Mucosa of stomach (tissue), 1 donor: ENCODE results near the gene DMWD.

ENCODE experiments used
- H3K27me3 ChIP-seq: one replicate; pipeline ENCODE4 v1.7.0; 2013; ENCODE audit warnings: mild to moderate bottlenecking, low read length; ENCODE audit not compliant: control insufficient read depth, insufficient read depth
- H3K36me3 ChIP-seq: one replicate; pipeline ENCODE4 v1.7.0; 2013; ENCODE audit warnings: low read length; ENCODE audit not compliant: control insufficient read depth, insufficient read depth
- H3K4me1 ChIP-seq: one replicate; pipeline ENCODE4 v1.7.0; 2013; ENCODE audit warnings: mild to moderate bottlenecking, low read length; ENCODE audit not compliant: control insufficient read depth, insufficient read depth
- H3K4me3 ChIP-seq: one replicate; pipeline ENCODE4 v1.7.0; 2013; ENCODE audit warnings: low read length
- H3K9ac ChIP-seq: one replicate; pipeline ENCODE4 v1.7.0; 2013; ENCODE audit warnings: mild to moderate bottlenecking, low read length, moderate library complexity
- H3K9me3 ChIP-seq: one replicate; pipeline ENCODE4 v1.7.0; 2013; ENCODE audit warnings: mild to moderate bottlenecking, low read length, moderate library complexity; ENCODE audit not compliant: control insufficient read depth
- donor health status: Pancreatic carcinoma.

Gene DMWD

DNA sequence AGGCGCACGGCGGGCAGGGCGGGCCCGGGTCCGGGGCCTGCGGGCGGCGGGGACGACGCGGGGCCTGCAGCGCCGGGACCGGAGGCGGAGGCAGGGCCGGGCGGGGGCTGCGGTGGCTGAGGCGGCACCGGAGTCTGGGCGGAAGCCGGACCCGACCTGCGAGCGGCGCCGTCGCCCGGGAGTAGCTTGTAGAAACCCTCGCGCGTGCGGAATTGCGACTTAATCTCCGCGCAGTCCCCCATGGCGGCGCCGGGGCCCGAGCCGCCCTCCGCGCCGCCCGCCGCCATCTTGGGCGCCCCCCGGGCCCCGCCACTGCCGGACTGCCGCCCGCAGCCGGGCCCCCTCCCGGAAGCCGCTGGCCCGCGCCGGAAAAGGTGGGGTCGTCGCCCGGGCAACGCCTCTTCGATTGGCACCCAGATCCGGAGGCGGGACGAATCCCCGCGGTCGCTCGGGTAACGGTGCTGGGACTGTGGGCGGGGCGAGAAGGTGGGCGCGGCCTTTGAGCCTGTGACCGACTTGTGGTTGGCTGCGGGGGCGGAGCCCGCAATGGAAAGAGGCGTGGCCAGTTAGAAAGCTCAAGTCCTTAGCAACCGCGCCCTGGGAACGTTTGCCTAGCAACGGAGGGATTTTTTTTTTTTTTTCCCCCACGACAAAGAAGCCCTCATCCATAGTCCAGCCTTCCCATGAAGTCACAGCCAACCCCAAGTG, at the start of gene DMWD:
TSS of gene DMWD (minus strand) at position 376 of the 708 bp plus-strand sequence. CDS start at position 287, 89 bp downstream.
- H3K4me1 ChIP-seq, result peaks cover 12% of the 10 kb centered on the region
- H3K4me3 ChIP-seq, result peak within 1 kb of the TSS; percentile 11
- H3K36me3 ChIP-seq, result no peaks in the 10 kb centered on the region
- peak within 1 kb of the TSS; percentile 16 for H3K9ac ChIP-seq
- no peaks in the 10 kb centered on the region for H3K9me3 ChIP-seq
- H3K27me3 ChIP-seq, result no peaks in the 10 kb centered on the region

DNA sequence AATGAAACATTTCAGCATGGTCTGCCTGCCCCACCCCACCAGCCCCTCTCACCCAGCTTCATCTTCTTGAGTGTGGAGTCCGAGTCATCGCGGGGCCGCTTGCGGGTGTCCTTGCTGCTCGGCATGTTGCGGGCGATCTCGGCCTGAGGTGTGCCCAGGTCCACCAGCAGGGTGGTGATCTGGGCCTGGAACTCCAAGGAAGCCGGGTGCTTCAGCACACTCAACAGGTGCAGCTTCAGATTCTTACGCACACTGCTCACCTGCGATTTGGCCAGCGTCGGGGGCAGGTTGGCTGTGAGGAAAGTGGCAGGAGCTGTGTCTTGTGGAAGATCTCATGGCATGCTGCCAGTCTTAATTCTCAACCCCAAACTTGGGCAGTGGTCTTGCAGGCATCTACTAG, 49.6 kb upstream of the DMWD start:
- H3K27me3 ChIP-seq, result no peaks in the 10 kb centered on the region
- H3K4me3 ChIP-seq, result no peak overlapping the region
- no peaks in the 10 kb centered on the region for H3K36me3 ChIP-seq
- no peak overlapping the region for H3K9ac ChIP-seq
- no peaks in the 10 kb centered on the region for H3K4me1 ChIP-seq
- no peaks in the 10 kb centered on the region for H3K9me3 ChIP-seq

GRCh38 chr19:45834970-45835369, 42.3 kb upstream of the DMWD start:
- H3K9ac ChIP-seq, result no peak overlapping the region
- H3K36me3 ChIP-seq, result peaks cover 17% of the 10 kb centered on the region
- H3K4me3 ChIP-seq, result no peak overlapping the region
- no peaks in the 10 kb centered on the region for H3K4me1 ChIP-seq
- no peaks in the 10 kb centered on the region for H3K27me3 ChIP-seq
- H3K9me3 ChIP-seq, result no peaks in the 10 kb centered on the region

- Histone ChIP-seq H3K27me3 (no peaks in the 10 kb centered on the region), H3K9me3 (no peaks in the 10 kb centered on the region), H3K9ac (no peak overlapping the region), H3K4me3 (no peak overlapping the region), H3K36me3 (peaks cover 18% of the 10 kb centered on the region), H3K4me1 (peaks cover 11% of the 10 kb centered on the region)
These were observed 36.3 kb upstream of the DMWD start for GRCh38 chr19:45828945-45829344.

- no peaks in the 10 kb centered on the region for H3K27me3 ChIP-seq
- no peak overlapping the region for H3K4me3 ChIP-seq
- no peak overlapping the region for H3K9ac ChIP-seq
- peaks cover 11% of the 10 kb centered on the region for H3K4me1 ChIP-seq
- H3K9me3 ChIP-seq, result no peaks in the 10 kb centered on the region
- peaks cover 20% of the 10 kb centered on the region for H3K36me3 ChIP-seq
These were observed 35.9 kb upstream of the DMWD start for GRCh38 chr19:45828523-45828922.

DNA sequence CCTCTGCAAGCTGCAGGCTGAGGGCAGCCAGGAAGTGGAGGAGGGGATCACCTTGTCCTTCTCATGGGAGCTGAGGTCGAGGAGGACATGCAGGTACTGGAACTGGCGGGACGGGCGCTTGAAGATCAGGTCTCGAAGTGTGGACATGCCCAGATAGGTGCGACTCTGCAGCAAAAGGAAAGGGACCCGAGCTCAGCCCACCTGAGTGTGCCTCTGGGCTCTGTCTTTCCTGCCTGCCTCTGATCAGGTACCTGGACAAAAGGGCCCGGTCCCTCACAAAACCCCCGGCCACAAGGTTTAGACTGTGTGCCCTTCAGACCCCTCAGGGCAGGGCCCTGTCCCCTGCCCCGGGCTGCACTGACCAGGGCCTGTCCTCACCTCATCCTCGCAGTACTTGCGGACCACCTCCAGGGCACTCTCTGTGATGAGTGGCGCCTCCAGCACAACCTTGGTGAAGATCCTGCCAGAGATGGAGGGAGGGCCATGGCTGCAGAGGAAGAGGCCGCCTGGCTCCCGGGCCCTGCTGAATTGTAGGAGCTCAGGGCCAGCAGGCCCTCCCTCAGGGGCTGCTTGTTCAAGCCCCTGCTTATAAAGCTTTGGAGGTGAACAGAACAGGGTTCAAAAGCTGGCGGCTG, 34.9 kb upstream of the DMWD start:
- no peak overlapping the region for H3K4me3 ChIP-seq
- H3K27me3 ChIP-seq, result no peaks in the 10 kb centered on the region
- no peak overlapping the region for H3K9ac ChIP-seq
- H3K36me3 ChIP-seq, result peaks cover 20% of the 10 kb centered on the region
- no peaks in the 10 kb centered on the region for H3K9me3 ChIP-seq
- peaks cover 11% of the 10 kb centered on the region for H3K4me1 ChIP-seq

DNA sequence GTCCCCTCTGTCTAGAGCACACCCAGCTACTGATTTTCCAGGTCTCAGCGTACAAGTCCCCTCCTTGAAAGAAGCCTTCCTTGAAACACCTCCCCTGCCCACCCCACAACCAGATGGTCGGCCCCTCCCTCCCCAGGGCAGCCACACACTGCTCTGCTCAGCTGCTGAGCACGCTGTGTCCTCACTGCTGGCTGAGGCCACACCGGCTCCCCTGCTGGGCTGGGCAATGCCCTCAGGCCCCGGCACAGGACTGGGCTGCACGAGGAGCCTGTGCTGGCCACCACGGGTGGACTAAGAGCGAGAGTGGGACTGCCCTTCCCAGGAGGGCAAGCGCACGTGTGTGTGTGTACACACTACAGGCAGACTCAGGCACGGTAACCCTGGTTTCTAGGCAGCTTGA, 34.3 kb upstream of the DMWD start:
- Histone ChIP-seq H3K9me3 (no peaks in the 10 kb centered on the region), H3K4me3 (no peak overlapping the region), H3K27me3 (no peaks in the 10 kb centered on the region), H3K4me1 (peaks cover 11% of the 10 kb centered on the region), H3K36me3 (peaks cover 20% of the 10 kb centered on the region), H3K9ac (no peak overlapping the region)

GRCh38 chr19:45825917-45826893, 33.6 kb upstream of the DMWD start:
- Histone ChIP-seq H3K36me3 (peaks cover 20% of the 10 kb centered on the region), H3K4me3 (no peak overlapping the region), H3K27me3 (no peaks in the 10 kb centered on the region), H3K4me1 (peaks cover 11% of the 10 kb centered on the region), H3K9me3 (no peaks in the 10 kb centered on the region), H3K9ac (no peak overlapping the region)

DNA sequence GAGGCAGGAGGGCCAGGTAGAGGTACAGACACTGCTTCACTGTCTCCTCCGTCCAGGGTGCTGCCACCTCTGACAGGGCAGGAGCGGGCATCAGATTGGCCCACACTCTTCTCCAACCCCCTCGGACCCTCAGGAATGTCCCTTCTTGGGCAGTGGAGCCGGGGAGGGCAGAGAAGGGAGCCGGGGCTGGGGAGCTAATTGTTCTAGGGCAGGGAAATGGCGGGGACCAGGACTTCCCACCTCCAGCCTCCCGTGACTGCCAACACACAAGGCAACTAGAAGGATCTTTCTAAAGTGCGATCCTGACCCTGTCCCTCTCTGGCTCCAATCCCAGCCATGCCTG, 32.6 kb upstream of the DMWD start:
- Histone ChIP-seq H3K9ac (no peak overlapping the region), H3K4me3 (no peak overlapping the region), H3K36me3 (peaks cover 18% of the 10 kb centered on the region), H3K4me1 (peaks cover 11% of the 10 kb centered on the region), H3K27me3 (no peaks in the 10 kb centered on the region), H3K9me3 (no peaks in the 10 kb centered on the region)

DNA sequence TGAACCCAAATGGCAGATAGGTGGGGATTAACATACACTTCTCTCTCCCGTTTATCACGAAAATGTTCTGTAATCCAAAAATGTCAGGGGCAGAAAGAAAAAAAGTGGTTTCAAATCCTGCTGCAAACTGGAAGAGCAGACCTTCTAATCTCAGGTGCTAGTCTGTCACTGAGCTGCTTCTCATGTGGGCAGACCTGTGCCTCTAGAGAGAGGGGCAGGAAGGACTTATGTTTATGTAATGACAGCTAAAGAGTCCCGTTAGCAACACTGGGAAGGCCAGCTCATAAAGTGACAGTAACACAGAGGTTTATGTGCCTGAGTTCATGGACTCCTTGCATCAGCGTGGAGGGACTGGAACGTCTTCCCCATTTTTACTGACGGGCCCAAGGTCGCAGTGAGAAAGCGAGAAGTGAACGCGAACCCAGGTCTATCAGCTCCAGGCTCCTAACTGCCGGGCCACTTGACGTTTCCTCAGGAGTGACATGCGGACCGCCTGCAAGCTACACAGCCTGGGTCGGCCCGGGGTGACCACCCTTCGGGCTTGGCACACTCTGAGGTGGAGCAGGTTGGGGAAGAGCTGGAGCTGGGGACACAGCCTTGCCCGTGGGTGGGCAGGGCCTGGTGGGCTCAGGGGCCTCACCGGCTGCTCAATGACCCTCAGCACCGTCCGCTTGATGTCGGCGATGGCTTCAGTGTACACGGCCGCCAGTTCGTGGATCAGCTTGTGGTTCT, 32.1 kb upstream of the DMWD start:
- Histone ChIP-seq H3K27me3 (no peaks in the 10 kb centered on the region), H3K9me3 (no peaks in the 10 kb centered on the region), H3K36me3 (peaks cover 13% of the 10 kb centered on the region), H3K9ac (no peak overlapping the region), H3K4me3 (no peak overlapping the region), H3K4me1 (peaks cover 11% of the 10 kb centered on the region)

- Histone ChIP-seq H3K4me1 (peaks cover 11% of the 10 kb centered on the region), H3K9ac (no peak overlapping the region), H3K36me3 (peaks cover 11% of the 10 kb centered on the region), H3K9me3 (no peaks in the 10 kb centered on the region), H3K4me3 (no peak overlapping the region), H3K27me3 (no peaks in the 10 kb centered on the region)
These were observed 31.4 kb upstream of the DMWD start for GRCh38 chr19:45824041-45824471.
